ENCODE results near the gene WWOX. TPM values are rescaled to one million over a fixed set of nuclear protein-coding genes. Genes with fewer than 3 reads are reported as not detected.

WWOX gene
- total RNA-seq, 1 experiment from 2014 or later, result 15.6 TPM

DNA sequence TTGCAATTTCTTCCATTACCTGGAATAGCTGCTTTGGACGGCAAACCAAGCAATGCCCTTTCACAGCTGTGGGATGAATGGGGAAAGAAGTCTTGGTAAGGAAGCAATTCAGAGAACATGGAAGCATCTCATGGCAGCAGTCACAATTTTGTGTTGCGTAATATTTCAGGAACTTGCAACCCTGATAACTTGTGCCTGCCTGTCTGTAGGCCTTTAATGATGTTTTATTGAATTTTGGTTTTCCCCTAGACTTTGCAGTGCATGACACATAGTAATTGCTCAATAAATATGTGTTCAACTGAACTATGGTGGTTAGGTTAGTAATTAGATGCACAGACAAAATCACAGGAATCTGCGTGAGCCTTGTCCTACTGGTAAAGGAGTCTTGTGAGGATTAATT is 439.5 kb downstream of the WWOX start:
- no peak overlapping the region for H3K14ac ChIP-seq (ENCODE audit: insufficient read depth, low read length)
- H3K4me1 ChIP-seq (ENCODE audit: insufficient read depth, low read length), result no peaks in the 10 kb centered on the region
- no peak overlapping the region for H3K27ac ChIP-seq (ENCODE audit: insufficient read length, low read depth, low read length)
- H2BK5ac ChIP-seq (ENCODE audit: insufficient read length, low read length), result no peak overlapping the region
- no peaks in the 10 kb centered on the region for H3K9me3 ChIP-seq (ENCODE audit: control insufficient read depth, low read depth, low read length)
- H3T11ph ChIP-seq (ENCODE audit: low read length), result no peak overlapping the region
- Mint-ChIP-seq H3K27me3 (ENCODE audit: low read depth) (no peaks in the 10 kb centered on the region), H3K27ac (no peak overlapping the region), H3K9me3 (no peaks in the 10 kb centered on the region), H3K4me1 (no peaks in the 10 kb centered on the region), H3K4me3 (no peak overlapping the region), H3K36me3 (ENCODE audit: insufficient read depth in 1 of 3, low read depth in 3 of 3) (no peaks in the 10 kb centered on the region)
- H3K4me2 ChIP-seq (ENCODE audit: insufficient read depth, insufficient read length, low read length), result no peak overlapping the region
- H3K4ac ChIP-seq (ENCODE audit: low read depth, low read length), result no peak overlapping the region
- no peak overlapping the region for H4K5ac ChIP-seq (ENCODE audit: insufficient read length, low read depth, low read length)
- H3K27me3 ChIP-seq (ENCODE audit: insufficient read depth, low read length), result no peaks in the 10 kb centered on the region
- no peak overlapping the region for H3K56ac ChIP-seq (ENCODE audit: insufficient read length, low read depth, low read length)
- H3K23me2 ChIP-seq (ENCODE audit: insufficient read length, low read depth, low read length, poor library complexity, severe bottlenecking), result no peaks in the 10 kb centered on the region
- no peaks in the 10 kb centered on the region for H3K79me1 ChIP-seq (ENCODE audit: insufficient read depth, low read depth, low read length, poor library complexity, severe bottlenecking)
- no peak overlapping the region for H3K9ac ChIP-seq (ENCODE audit: extremely low read depth, insufficient read length, low read length)
- H4K91ac ChIP-seq (ENCODE audit: insufficient read length, low read depth, low read length), result no peak overlapping the region
- no peak overlapping the region for H2BK120ac ChIP-seq (ENCODE audit: low read depth, low read length, poor library complexity, severe bottlenecking)
- H2BK12ac ChIP-seq (ENCODE audit: insufficient read length, low read depth, low read length), result no peak overlapping the region
- H3K79me2 ChIP-seq (ENCODE audit: insufficient read depth, low read length), result no peaks in the 10 kb centered on the region
- TF ChIP-seq, protein P1, sequence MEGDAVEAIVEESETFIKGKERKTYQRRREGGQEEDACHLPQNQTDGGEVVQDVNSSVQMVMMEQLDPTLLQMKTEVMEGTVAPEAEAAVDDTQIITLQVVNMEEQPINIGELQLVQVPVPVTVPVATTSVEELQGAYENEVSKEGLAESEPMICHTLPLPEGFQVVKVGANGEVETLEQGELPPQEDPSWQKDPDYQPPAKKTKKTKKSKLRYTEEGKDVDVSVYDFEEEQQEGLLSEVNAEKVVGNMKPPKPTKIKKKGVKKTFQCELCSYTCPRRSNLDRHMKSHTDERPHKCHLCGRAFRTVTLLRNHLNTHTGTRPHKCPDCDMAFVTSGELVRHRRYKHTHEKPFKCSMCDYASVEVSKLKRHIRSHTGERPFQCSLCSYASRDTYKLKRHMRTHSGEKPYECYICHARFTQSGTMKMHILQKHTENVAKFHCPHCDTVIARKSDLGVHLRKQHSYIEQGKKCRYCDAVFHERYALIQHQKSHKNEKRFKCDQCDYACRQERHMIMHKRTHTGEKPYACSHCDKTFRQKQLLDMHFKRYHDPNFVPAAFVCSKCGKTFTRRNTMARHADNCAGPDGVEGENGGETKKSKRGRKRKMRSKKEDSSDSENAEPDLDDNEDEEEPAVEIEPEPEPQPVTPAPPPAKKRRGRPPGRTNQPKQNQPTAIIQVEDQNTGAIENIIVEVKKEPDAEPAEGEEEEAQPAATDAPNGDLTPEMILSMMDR (conservative IDR thresholded peaks at IDR 0.05), result no peak
- no peaks in the 10 kb centered on the region for H4K20me1 ChIP-seq (ENCODE audit: control insufficient read depth, insufficient read depth, insufficient read length)
- H3K23ac ChIP-seq (ENCODE audit: insufficient read length, low read depth, low read length), result no peak overlapping the region
- WGBS (ENCODE audit: extremely low coverage, insufficient read length, low lambda C conversion rate), result no CpG with 5 or more reads among the region's 3 CpGs
- H2AFZ ChIP-seq (ENCODE audit: low read length), result no peak overlapping the region
- H2BK15ac ChIP-seq (ENCODE audit: low read depth, low read length), result no peak overlapping the region
- no peak overlapping the region for H4K8ac ChIP-seq (replicated peaks; ENCODE audit: insufficient read length, low read depth, low read length)
- H2AK5ac ChIP-seq (ENCODE audit: insufficient read length, low read length), result no peak overlapping the region
- no peak for DNase-seq
- no peak overlapping the region for H3K18ac ChIP-seq (ENCODE audit: insufficient read length, low read depth, low read length)
- no peak overlapping the region for H2BK20ac ChIP-seq (ENCODE audit: low read depth, low read length, poor library complexity, severe bottlenecking)
